Measurements from ENCODE around the gene CAMK2D. TPM values are rescaled to one million over a fixed set of nuclear protein-coding genes. Genes with fewer than 3 reads are reported as not detected.

CAMK2D gene
- total RNA-seq, 2 experiments from 2014 or later = 29.9 to 32.9 TPM

GRCh38 chr4:113447061-113447460 lies 314.5 kb downstream of the CAMK2D start:
- Mint-ChIP-seq H3K4me3 (no peak overlapping the region), H3K27me3 (no peaks in the 10 kb centered on the region), H3K9me3 (peaks cover 2% of the 10 kb centered on the region), H3K27ac (no peak overlapping the region), H3K36me3 (ENCODE audit: low read depth) (no peaks in the 10 kb centered on the region), H3K4me1 (ENCODE audit: low read depth) (no peaks in the 10 kb centered on the region)
- DNase-seq (no peak), ATAC-seq (ENCODE audit: poor library complexity) (no peak)
- intact Hi-C loops (cut with DNase I, micrococcal nuclease) = no loop called here
- Histone ChIP-seq H3K4me1 (ENCODE audit: insufficient read depth, low read length) (no peaks in the 10 kb centered on the region), H3K36me3 (ENCODE audit: insufficient read depth, low read length) (no peaks in the 10 kb centered on the region), H3K27ac (ENCODE audit: low read depth in 1 of 2, low read length in 2 of 2) (no peak overlapping the region), H3K9me3 (ENCODE audit: control insufficient read depth in 1 of 2, insufficient read depth in 1 of 2, low read length in 2 of 2) (peaks cover 0 to 5% of the 10 kb centered on the region in 2 experiments), H3K27me3 (ENCODE audit: control insufficient read depth in 1 of 2, insufficient read depth in 2 of 2, low read length in 2 of 2) (no peaks in the 10 kb centered on the region), H3K4me3 (ENCODE audit: low read length) (no peak overlapping the region)
- CTCF ChIA-PET = no interaction called here
- TF ChIP-seq, protein P1, sequence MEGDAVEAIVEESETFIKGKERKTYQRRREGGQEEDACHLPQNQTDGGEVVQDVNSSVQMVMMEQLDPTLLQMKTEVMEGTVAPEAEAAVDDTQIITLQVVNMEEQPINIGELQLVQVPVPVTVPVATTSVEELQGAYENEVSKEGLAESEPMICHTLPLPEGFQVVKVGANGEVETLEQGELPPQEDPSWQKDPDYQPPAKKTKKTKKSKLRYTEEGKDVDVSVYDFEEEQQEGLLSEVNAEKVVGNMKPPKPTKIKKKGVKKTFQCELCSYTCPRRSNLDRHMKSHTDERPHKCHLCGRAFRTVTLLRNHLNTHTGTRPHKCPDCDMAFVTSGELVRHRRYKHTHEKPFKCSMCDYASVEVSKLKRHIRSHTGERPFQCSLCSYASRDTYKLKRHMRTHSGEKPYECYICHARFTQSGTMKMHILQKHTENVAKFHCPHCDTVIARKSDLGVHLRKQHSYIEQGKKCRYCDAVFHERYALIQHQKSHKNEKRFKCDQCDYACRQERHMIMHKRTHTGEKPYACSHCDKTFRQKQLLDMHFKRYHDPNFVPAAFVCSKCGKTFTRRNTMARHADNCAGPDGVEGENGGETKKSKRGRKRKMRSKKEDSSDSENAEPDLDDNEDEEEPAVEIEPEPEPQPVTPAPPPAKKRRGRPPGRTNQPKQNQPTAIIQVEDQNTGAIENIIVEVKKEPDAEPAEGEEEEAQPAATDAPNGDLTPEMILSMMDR (IDR thresholded peaks at IDR 0.05) = no peak
- POLR2A ChIA-PET = interaction anchor here (0.6 kb wide), 1 partner anchor 798 kb away, joined by 3 read pairs; no protein-coding TSS in a partner anchor

- TF ChIP-seq, protein P1 (IDR thresholded peaks at IDR 0.05) = no peak
- Mint-ChIP-seq H3K4me1 (ENCODE audit: low read depth) (no peaks in the 10 kb centered on the region), H3K4me3 (no peak overlapping the region), H3K27ac (no peak overlapping the region), H3K9me3 (peaks cover 2% of the 10 kb centered on the region), H3K27me3 (no peaks in the 10 kb centered on the region), H3K36me3 (ENCODE audit: low read depth) (no peaks in the 10 kb centered on the region)
- Histone ChIP-seq H3K9me3 (ENCODE audit: control insufficient read depth in 1 of 2, insufficient read depth in 1 of 2, low read length in 2 of 2) (peaks cover 0 to 5% of the 10 kb centered on the region in 2 experiments), H3K27me3 (ENCODE audit: control insufficient read depth in 1 of 2, insufficient read depth in 2 of 2, low read length in 2 of 2) (no peaks in the 10 kb centered on the region), H3K4me3 (ENCODE audit: low read length) (no peak overlapping the region), H3K4me1 (ENCODE audit: insufficient read depth, low read length) (no peaks in the 10 kb centered on the region), H3K27ac (ENCODE audit: low read depth in 1 of 2, low read length in 2 of 2) (no peak overlapping the region), H3K36me3 (ENCODE audit: insufficient read depth, low read length) (no peaks in the 10 kb centered on the region)
- DNase-seq (no peak), ATAC-seq (ENCODE audit: poor library complexity) (no peak)
- CTCF ChIA-PET = no interaction called here
- intact Hi-C loops (cut with DNase I, micrococcal nuclease) = no loop called here
- POLR2A ChIA-PET = no interaction called here
Measured at GRCh38 chr4:113446019-113446418, 315.5 kb downstream of the CAMK2D start.

- ChIA-PET POLR2A (no interaction called here), CTCF (no interaction called here)
- Histone ChIP-seq H3K4me1 (ENCODE audit: insufficient read depth, low read length) (no peaks in the 10 kb centered on the region), H3K27me3 (ENCODE audit: control insufficient read depth in 1 of 2, insufficient read depth in 2 of 2, low read length in 2 of 2) (no peaks in the 10 kb centered on the region), H3K4me3 (ENCODE audit: low read length) (no peak overlapping the region), H3K36me3 (ENCODE audit: insufficient read depth, low read length) (no peaks in the 10 kb centered on the region), H3K9me3 (ENCODE audit: control insufficient read depth in 1 of 2, insufficient read depth in 1 of 2, low read length in 2 of 2) (peaks cover 0 to 5% of the 10 kb centered on the region in 2 experiments), H3K27ac (ENCODE audit: low read depth in 1 of 2, low read length in 2 of 2) (no peak overlapping the region)
- Mint-ChIP-seq H3K4me3 (no peak overlapping the region), H3K27ac (no peak overlapping the region), H3K27me3 (no peaks in the 10 kb centered on the region), H3K9me3 (peaks cover 2% of the 10 kb centered on the region), H3K4me1 (ENCODE audit: low read depth) (no peaks in the 10 kb centered on the region), H3K36me3 (ENCODE audit: low read depth) (no peaks in the 10 kb centered on the region)
- TF ChIP-seq, protein P1 (IDR thresholded peaks at IDR 0.05) = no peak
- intact Hi-C loops (cut with DNase I, micrococcal nuclease) = no loop called here
- no peak for ATAC-seq (ENCODE audit: poor library complexity)
- no peak for DNase-seq
Measured at GRCh38 chr4:113445286-113445685, 316.3 kb downstream of the CAMK2D start.

Measured in CD4-positive, alpha-beta T cell (primary cell).